IPS-11a (cell line): ENCODE measurements around the gene NOP9.
A peak's percentile ranks its signal among the peaks of the same experiment; 100 is the strongest.
"Not testable (repeated sequence)": the region's sequence is repeated elsewhere in the genome, so short reads cannot be mapped to it uniquely, and the experiment has no call there.

ENCODE experiments used
- H3K4me3 ChIP-seq: one replicate; pipeline ENCODE4 v1.5.1; 2013; ENCODE audit warnings: low read depth, low read length, control low read depth

The NOP9 gene

DNA sequence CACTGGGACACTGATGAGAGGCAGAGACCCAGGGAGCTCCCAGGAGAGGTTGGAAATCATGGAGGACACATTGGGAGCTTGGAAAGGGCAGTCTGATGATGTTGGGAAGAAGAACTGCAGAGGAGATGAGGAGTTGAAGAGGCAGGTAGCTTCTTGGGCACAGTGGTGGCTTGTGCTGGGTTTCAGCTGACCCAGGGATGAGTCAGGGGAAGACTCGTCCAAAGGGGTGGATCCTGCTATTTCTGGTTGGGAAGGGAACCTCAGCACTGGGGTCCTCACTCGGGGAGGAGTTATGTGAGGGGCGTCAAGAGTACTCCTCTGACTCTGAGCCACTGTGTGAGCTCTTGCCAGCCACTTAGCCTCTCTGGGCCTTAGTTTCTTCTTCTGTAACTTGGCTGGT lies 23.7 kb downstream of the NOP9 start:
- H3K4me3 ChIP-seq = no peak overlapping the region

DNA sequence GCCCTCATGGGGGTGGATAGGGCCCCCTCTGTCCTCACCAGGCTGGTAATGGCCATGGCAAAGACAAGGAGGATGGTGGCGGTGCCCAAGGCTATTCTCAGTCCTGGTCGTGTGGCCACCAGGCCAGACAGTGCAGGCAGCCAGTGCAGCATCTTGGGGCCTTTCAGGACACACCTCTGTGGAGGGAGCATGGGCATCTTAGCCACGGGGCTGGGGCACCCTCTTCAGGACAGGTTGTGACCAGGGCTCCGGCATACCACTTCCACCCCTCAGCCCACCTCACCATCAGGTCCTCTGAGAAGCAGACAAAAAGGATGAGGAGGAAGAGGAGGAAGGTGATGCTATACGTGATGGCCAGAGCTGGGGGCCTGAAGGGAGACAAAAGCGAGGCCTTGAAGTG lies 24.4 kb downstream of the NOP9 start:
- H3K4me3 ChIP-seq = no peak overlapping the region

DNA sequence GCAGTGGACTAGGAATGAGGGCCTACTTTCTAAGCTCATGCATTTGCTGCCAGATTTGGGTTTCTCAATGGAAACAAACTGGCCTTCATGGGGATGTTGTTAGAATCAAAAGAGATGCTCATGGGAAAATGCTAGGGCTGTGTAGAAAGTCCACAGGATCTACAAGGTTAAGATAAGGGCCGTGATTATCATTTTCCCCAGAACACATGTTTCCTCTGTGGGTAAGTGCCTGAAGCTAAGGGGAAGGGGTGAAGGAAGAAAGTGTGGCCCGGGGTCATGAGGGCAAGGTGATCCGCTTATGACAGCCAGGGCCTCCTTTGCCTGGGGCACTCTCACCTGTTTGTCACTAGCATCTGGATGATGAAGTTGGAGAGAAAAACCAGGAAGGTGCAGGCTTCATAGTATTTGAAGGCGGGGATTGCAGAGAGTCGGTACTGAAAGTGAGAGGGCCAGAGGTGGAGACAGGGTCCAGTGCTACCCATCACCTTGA lies 25.4 kb downstream of the NOP9 start:
- H3K4me3 ChIP-seq = no peak overlapping the region

DNA sequence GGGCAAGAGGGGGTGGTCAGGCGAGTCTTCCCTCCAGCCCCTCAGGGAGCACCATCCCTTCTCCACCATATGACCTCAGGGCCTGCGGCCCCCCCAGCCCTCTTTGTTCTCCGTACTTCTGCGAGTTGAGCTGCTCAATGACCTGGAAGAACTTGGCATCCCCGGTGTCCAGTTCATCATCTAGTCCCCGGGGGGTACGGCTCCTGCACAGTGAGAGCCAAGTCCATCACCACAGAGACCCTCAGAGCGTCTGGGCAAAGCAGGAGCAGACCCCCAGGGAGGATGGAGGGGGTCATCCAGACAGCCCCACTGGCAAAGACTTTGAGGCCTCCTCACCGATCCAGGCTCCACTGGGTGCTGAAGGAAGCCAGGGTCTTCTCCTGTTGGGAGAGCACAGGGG lies 26.3 kb downstream of the NOP9 start:
- no peak overlapping the region for H3K4me3 ChIP-seq

DNA sequence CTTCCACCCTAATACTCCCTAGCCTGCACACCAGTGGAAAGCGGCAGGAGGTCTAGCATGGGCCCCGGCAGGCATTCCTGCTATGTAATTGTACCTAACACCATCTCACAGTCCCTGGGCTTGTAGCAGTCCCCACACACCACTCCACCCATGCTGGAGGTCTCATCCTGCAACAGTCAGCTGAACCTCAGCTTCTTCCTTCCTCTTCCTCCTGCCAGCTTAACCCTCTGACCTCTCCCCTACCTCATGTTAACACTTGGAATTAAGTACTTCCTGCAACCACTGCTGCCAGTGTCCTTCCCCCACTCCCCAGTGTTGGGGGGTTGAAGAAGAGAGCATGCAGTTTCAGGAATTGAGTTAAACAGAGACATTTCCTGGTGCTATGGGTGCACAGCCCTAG lies 27.7 kb downstream of the NOP9 start:
- no peak overlapping the region for H3K4me3 ChIP-seq

DNA sequence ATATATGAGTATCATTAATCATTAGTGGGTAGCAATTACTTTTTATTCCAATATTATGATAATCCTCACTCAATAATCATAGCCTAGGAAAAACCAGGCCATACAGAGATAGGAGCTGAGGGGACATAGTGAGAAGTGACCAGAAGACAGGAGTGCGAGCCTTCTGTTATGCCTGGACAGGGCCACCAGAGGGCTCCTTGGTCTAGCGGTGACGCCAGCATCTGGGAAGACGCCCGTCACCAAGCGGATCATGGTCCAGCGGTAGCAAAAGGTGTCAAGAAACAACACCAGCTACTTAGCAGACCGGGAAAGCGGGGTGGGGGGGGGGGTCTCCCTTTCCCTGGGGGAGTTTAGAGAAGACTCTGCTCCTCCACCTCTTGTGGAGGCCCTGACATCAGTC lies 28.3 kb downstream of the NOP9 start:
- not testable (repeated sequence) for H3K4me3 ChIP-seq

DNA sequence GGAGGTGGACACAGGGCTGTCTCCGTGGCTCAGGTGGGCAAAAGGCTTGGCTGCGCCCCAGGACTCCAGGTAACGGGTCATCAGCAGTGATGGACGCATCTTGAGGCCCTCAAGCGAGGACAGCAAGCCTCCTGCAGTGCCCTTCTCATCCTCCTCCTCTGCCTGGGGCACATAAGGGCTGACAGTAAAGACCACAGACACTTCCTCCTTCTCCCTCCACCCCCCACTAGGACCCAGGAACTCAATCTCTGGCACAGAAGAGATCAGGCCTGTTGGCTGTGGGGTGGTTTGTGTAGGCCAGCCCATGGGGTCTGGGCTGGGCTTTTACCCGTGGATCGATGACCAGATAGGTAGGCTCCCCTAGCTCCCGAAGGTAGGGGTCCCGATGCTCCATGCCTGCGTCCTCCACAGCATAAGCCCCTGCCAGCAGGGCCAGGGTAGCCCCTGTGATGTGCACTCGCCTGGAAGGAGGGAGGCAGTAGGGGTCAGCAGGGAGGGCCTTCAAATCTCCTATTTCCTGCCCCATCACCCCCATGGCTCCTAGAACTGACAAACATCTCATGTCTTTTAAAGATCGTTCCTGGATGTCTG lies 29.5 kb downstream of the NOP9 start:
- no peak overlapping the region for H3K4me3 ChIP-seq

DNA sequence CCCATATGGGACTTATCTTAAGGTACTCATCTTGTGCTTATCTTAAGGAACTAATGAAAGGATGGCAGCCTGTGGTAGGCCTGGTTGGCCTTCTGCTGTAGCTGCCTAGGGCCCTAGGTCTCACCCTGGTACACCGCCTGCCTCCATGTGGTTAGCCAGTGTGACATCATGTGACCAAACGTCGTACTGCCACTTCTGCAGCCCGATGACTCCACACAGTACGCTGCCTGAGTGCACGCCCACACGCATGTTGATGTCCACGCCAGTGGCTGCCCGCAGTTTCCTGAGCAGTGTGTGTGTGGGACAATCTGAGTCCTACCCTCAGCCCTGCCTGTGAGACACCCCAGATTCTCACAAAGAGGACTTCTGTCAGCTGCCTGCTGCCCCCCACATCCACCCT lies 30.1 kb downstream of the NOP9 start:
- no peak overlapping the region for H3K4me3 ChIP-seq

DNA sequence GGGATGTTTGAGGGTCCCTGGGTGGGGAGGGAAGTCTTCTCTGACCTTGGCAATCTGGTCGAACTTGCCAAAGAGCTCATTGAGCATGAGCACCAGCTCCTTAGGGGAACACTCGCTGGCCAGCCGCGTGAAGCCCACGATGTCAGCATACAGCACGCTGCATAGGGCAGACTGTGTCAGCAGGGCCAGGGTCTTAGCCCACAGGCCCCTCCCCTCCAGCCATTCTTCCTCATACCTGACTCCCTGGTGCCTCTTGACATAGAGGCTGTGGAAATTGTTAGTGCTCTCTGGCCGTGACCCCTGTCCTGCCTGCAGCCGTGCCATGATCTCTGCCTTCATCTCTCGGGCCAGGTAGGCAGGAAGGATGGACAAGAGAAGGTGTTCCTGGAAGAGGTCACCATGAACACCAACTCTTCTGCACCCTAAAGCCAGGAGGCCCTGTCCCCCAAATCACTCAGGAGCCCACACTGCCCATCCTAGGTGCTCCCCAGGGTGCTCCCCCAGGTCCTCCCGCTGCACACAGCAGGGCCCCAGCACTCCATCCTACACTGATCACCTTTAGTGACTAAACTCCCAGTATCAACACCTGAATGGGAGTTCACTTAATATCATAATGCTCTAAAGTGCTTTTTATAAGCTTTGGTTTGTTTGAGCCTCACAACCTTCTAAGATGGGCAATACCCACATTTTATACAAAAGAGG lies 31.5 kb downstream of the NOP9 start:
- H3K4me3 ChIP-seq = no peak overlapping the region

DNA sequence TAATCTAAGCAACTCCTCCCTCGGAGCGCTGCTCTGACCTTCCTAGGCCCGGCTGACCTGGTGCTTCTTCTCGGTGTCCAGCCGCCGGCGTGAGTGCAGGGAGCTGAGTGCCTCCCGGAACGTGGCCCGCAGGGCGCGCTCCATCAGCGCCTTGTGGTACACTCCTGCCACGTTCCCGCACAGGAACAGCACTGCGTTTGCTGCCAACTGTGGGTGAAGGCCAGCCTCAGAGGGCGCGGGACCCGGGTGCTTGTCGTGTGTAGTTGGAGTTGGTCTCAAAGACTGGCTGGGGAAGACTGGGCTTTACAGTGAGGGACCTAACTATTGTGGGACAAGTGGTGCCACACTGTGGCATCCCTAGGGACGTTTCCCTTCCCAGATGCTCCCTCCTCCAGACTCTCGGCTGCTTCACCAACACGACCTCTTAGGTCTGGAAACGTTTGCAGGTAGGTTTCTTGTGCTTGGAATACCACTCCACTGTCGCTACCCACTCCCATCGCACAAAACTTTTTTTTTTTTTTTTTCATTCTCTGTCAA lies 32.1 kb downstream of the NOP9 start:
- no peak overlapping the region for H3K4me3 ChIP-seq

DNA sequence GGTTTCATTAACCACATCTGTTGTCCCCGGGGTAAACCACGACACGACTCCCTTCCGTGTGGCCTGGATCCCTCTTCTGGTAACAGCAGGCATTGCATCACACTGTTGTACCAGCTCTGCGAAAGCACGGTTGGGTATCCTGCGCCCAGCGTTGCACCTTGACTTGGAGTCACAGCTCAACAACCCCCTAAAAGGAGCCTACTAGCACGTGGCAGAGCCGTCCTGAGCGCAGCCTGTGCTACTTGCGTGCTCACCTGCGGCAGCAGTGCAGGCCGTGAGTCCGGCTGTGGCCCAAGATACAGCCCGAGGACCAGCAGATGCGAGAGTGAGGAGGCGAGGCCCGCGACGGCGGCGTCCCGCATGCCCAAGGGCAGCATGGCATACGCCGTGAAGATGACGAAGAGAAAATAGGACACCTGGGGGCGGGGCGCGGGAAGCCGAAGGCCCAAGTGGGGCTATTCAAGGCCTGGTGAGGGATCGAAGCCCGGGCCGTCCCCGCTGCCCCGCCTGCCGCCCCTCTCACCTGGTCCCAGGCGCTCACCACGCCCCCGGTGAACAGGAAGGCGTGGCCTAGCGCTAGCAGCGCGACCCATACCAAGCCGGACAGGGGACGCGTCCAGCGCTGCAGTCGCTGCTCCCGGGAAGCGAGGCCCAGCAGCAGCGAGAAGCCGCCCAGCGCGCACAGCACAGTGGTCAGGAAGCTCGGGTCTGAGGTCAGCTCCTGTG lies 32.8 kb downstream of the NOP9 start:
- H3K4me3 ChIP-seq = peak overlapping the region; percentile 13

DNA sequence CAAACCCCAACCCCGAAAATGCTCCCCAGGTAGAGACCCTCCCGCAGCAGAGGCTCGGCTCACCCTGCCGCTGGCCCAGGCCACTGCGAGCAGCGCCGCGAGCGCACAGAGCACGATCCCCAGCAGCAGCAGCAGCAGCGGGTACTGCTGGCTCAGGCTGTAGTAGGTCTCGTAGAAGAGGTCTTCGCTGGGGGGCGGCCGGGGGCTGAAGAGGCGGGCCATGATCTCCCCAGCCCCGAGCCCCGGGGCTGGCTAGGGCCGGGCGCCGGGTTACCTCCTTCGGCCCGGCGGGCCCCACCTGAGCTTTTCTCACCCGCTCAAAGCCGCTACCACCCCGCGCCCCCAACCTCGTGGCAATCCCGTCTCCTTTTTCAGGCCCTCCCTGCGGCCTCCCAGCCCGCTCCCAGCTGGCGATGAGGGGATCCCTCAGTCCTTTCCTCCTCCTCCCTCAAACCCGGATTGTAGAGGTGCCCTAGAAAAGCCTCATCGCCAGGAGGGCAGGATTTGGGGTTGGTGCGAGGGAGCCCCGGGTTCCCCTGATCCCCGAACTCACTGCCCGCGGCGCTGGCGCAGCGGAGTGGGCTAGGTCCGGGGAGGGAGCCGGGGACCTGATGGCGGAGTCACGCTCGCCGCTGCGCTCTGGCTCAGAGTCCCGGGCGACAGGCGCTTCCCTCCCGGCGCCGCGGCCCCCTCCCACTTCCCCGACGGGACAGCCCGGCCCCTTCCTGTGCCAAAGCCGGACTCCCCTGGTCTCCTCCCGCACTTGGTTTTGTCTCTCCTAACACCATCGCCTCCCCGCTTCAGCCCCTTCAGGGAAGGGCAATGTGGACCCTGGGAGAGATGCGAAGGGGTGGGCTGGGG lies 35.0 kb downstream of the NOP9 start, which contains the start of gene ADCY4:
TSS of gene ADCY4 (minus strand) at position 641 of the 861 bp plus-strand sequence. CDS start at position 222, 419 bp downstream.
- H3K4me3 ChIP-seq = peak within 1 kb of the TSS; percentile 60

DNA sequence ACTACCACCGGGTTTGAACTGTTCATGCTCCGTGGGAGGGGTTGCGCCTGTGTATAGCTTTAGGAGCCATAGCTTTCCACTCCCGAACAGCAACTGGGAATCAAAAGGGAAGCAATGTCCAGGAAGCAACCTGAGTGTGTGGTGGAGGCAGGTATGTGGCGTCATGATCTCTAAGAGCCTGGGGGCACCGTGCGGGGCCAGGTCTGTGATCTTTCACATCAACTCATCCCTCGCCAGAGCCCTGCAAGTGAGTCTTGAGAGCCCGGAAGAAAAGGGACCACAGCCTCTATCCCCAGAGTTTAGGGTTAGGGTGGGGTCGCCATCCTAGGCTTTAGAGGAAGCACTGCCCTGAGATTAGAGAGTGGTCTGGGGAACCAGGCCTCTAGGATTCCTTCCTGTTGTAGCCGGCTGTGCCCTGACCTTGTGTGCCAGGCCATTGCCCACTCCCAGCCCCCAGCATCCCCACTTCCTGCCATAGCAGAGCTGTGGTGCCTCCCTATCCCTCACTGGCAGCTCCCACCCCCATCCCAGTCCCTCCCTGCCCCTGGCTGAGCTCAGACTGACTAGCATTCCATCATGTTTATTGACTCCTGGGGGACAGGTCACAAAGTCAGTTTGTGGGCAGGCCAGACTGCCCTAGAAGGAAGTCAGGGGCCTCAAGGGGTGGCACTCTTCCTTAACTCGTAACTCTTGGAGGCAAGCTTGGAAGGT lies 36.0 kb downstream of the NOP9 start:
- no peak overlapping the region for H3K4me3 ChIP-seq

DNA sequence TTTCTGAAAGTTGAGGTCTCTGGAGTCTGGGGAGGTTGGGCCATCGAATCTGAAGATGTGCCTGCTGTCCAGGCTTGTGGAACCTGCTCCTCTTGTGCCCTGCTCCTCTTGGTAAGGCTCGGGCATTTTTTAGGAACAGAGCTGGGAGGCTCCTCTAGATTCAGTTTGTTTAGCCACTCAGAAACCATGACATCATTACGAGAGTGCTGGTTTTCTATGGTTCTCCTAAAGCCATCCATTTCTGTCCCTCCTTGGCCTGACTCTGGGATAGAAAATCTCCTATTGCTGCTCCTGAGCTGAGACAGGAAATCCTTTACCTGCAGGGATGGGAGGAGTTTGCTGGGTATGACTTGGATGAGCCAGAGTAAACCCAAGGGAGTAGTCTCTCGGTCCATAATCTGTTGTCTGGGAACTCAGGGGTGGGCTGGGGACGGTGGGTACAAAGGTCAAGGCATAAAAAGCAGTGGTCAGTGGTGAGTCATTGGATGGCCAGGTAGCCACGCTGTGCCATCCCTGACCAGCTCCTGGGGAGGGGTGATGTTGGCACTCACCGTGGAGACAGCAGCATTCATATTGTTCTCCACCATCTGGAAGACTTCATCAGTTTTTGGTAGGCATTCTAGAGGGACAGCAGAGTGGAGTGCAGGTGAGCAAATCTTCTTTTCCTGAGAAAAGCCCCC lies 37.6 kb downstream of the NOP9 start:
- no peak overlapping the region for H3K4me3 ChIP-seq

DNA sequence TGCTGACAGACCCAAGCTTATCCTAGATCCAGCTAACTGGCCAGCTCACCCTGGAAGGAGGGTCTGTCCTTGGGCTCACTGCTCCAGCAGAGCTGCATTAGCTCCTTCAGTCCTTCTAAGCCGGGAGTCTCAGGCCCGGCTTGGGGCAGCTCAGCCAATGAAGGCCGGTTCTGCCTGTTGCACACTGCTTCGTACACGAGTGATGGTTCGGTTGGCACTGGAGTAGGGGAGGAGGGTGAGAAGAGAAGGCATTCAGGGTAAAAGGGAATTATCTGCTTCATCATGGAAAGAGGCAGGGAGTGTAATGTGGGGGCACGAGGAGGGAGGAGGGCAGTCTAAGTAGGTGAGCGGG lies 38.1 kb downstream of the NOP9 start:
- H3K4me3 ChIP-seq = no peak overlapping the region

DNA sequence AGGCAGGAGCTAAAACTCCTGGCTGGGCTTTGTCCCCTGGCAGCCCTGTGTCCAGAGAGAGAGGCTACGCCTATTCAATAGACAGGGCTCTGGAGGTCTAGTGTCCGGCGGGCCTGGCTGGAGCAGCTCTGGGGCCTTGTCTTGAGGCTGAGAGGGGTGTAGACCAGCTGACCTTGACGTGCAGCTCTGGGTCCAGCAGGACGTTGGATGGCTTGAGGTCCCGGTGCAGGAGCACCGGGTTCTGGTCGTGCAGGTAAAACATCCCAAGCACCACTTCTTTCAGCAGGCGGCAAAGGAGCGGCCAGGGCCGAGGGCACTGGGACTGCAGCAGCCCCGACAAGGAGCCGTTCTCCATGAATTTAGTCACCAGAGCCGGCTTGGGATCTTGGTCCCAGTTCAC lies 39.2 kb downstream of the NOP9 start:
- peak overlapping the region; percentile 65 for H3K4me3 ChIP-seq

DNA sequence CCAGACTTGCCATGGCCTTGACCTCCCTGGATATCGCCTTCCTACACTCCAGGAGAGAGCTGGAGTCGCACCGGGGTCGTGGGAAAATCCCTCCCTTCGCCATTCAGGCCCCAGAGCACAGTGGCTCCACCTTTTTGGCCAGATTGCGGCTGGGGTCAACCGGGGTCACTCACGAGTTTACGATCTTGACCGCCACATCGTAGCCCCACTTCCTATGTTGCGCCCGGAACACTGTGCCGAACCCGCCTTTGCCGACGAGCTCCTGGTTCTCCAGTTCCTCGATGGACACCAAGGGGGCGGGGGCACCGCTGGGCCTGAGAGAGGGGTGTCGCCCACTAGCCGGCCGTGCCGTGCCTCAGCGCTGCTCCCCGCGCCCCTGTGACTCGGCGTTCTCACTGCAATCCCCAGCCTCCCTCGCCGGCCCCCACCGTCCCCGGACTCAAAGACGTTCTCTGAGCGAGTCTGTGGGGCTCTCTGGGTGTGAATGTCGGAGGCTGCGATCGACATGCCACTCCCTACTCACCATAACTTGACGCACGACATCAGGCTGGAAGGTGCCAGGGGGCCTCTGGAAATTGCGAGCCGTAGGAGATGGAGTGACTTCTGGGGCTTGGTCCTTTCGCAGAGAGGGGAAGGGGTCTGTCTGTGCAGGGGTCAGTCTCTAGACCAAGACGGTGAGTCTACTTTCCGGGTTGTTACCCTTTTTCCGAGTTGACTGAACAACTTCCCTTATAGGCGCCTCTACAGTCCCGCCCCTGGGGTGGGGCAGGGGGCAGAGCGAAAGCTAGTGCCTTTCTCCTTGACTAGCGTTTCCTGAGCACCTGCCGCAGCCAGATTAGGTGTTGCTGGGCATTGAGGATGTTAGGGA lies 39.9 kb downstream of the NOP9 start, which contains the start of gene RIPK3:
TSS of gene RIPK3 (minus strand) at position 708 of the 868 bp plus-strand sequence. CDS start at position 543, 165 bp downstream.
- peak within 1 kb of the TSS; percentile 65 for H3K4me3 ChIP-seq

DNA sequence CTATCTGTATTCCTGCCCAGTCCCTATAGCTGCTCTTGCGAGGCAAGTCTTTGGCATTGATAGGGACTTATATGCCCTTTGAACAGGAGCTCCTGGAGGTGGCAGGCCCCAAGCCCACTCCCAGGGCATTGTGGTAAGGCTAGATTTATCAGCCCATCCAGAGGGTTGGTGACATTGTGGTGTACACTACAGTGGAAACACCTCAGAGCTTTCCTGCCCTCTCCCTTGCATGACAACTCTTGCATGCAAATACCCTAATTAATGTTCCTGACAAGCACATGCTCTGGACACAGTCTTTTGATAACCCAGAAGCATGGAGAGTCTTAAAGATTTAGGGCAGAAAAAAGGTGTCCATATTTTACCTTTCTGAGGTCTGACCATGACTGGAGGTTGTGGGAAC lies 41.0 kb downstream of the NOP9 start:
- H3K4me3 ChIP-seq = no peak overlapping the region

DNA sequence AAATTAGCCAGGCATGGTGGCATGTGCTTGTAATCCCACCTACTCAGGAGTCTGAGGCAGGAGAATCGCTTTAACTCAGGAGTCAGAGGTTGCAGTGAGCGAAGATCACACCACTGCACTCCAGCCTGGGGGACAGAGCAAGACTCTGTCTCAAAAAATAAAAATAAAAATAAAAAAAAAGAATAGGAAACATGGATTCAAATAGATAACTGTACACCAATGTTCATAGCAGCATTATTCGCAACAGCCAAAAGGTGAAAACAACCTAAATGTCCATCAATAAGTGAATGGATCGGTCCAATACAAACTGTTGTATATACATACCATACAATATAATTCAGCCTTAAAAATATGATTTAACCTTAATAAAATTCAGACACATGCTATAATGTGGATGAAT lies 43.2 kb downstream of the NOP9 start:
- no peak overlapping the region for H3K4me3 ChIP-seq
